ENCODE data around the gene STOX2. TPM values are rescaled to one million over a fixed set of nuclear protein-coding genes. Genes with fewer than 3 reads are reported as not detected.

The STOX2 gene
- 95.6 to 104 TPM (median 103 TPM) in 3 replicates for total RNA-seq

DNA sequence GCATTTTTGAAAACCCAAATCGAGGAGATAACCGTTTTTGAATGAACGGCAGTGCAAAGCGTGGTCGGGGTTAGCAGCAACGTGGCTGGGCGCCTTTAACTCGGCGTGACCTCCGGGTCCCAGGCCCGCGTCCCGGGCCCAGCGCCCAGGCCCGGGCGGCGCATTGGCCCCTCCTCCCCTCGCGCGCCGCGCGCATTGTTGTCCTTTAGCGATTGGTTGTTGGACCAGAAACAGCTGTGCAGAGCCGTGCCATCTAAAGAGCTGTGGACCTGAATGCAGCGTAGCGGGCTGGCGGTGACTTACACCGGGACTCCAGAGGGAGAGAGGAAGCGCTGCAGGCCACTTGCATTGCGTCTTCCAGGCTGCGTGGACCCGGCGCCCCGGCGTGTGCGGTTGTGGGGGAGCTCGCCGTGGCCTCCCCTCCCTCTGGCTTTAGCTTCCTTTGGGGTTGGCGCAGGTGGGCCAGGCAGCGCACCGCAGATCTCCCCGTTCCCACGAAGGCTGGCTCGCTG, at the start of gene STOX2:
TSS of gene STOX2 (plus strand) at position 227 of the 512 bp plus-strand sequence. CDS start 1,484 bp downstream, outside the sequence.
- peak within 1 kb of the TSS; percentile 91 for H3K27ac Mint-ChIP-seq
- peaks cover 21% of the 10 kb centered on the region for H3K9me3 Mint-ChIP-seq
- peak within 1 kb of the TSS; percentile 82 for H3K4me3 Mint-ChIP-seq
- peaks cover 17% of the 10 kb centered on the region for H3K36me3 Mint-ChIP-seq
- DNase-seq (ENCODE audit: low spot score in 2 of 2, unreplicated experiment in 2 of 2), result peak; percentile 45 to 78
- no peak for TF ChIP-seq CTCF (IDR thresholded peaks at IDR 0.05; ENCODE audit: unreplicated experiment)
- H3K4me1 Mint-ChIP-seq, result peaks cover 14% of the 10 kb centered on the region
- H3K27me3 Mint-ChIP-seq (ENCODE audit: low read depth), result no peaks in the 10 kb centered on the region

GRCh38 chr4:183855323-183856190, 49.5 kb upstream of the STOX2 start:
- DNase-seq (ENCODE audit: low spot score in 2 of 2, unreplicated experiment in 2 of 2), result no peak
- no peak for TF ChIP-seq CTCF (IDR thresholded peaks at IDR 0.05; ENCODE audit: unreplicated experiment)
- Mint-ChIP-seq H3K27me3 (ENCODE audit: low read depth) (no peaks in the 10 kb centered on the region), H3K9me3 (peaks cover 3% of the 10 kb centered on the region), H3K4me3 (no peak overlapping the region), H3K36me3 (peaks cover 4% of the 10 kb centered on the region), H3K4me1 (peaks cover 55% of the 10 kb centered on the region), H3K27ac (peak overlapping the region; percentile 81)

DNA sequence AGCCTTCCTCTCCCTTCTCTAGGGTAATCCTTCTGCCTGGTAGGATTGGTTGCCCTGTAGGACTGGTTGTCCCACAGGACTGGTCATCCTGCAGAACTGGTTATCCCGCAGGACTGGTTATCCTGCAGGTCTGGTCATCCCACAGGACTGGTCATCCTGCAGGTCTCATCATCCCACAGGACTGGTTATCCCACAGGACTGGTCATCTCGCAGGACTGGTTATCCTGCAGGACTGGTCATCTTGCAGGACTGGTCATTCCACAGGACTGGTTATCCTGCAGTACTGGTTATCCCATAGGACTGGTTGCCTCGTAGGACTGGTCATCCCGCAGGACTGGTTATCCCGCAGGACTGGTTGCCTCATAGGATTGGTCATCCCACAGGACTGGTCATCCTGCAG, 48.1 kb upstream of the STOX2 start:
- H3K9me3 Mint-ChIP-seq, result peaks cover 3% of the 10 kb centered on the region
- no peaks in the 10 kb centered on the region for H3K27me3 Mint-ChIP-seq (ENCODE audit: low read depth)
- no peak for DNase-seq (ENCODE audit: low spot score in 2 of 2, unreplicated experiment in 2 of 2)
- peaks cover 4% of the 10 kb centered on the region for H3K36me3 Mint-ChIP-seq
- no peak overlapping the region for H3K4me3 Mint-ChIP-seq
- H3K27ac Mint-ChIP-seq, result peak overlapping the region; percentile 81
- TF ChIP-seq CTCF (IDR thresholded peaks at IDR 0.05; ENCODE audit: unreplicated experiment), result no peak
- peaks cover 55% of the 10 kb centered on the region for H3K4me1 Mint-ChIP-seq

DNA sequence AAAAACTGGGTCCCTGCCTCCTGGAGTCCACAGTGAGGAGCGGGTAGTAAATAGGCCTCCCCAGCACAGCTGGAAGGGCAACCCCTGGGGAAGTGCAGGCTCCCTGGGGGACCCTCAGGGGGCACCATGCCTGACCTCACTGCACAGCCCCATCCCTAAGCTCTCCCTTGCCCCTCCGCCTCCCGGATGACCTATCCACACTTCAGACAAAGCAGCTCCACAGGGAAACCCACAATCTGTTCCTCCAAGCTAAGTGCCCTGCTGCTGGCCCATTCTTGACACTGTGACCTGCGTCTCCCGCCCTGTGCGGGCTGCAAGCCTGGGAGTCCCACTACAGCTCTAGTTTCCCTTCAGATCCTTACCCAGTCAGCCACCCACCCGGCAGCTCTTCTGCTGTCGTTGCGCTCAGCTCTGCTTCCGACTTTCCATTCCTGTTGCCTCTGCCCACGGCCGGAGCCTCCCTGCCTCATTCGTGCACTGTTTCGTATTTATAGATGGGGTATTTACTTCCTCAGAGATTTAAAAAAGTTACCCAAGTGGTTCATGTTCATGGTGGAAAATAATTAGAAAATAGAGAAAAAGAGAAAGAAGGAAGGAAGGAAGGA, 47.0 kb upstream of the STOX2 start:
- Mint-ChIP-seq H3K27me3 (ENCODE audit: low read depth) (no peaks in the 10 kb centered on the region), H3K4me3 (no peak overlapping the region), H3K9me3 (peaks cover 3% of the 10 kb centered on the region), H3K27ac (peak overlapping the region; percentile 25), H3K36me3 (peaks cover 4% of the 10 kb centered on the region), H3K4me1 (peaks cover 48% of the 10 kb centered on the region)
- TF ChIP-seq CTCF (IDR thresholded peaks at IDR 0.05; ENCODE audit: unreplicated experiment), result no peak
- no peak for DNase-seq (ENCODE audit: low spot score in 2 of 2, unreplicated experiment in 2 of 2)

DNA sequence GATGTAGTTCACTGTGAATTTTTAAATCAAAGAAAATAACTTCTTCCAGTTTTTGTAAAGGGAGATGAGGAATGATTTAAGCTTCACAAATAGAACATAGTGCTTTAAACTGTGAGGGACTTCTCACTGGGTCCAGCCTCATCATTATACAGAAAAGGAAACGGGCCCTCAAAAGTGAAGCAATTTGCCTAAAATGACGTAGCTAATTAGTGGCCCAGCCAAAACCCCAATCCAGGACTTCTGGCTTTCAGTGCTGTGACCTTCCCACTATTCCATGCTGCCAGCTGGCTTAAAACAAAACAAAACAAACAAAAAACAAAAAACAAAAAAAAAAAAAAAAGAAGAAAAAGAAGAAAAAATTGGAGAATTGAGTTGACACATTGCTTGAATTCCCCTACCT, 45.0 kb upstream of the STOX2 start:
- H3K9me3 Mint-ChIP-seq, result peaks cover 3% of the 10 kb centered on the region
- H3K27ac Mint-ChIP-seq, result no peak overlapping the region
- H3K4me3 Mint-ChIP-seq, result no peak overlapping the region
- no peaks in the 10 kb centered on the region for H3K27me3 Mint-ChIP-seq (ENCODE audit: low read depth)
- no peak for DNase-seq (ENCODE audit: low spot score in 2 of 2, unreplicated experiment in 2 of 2)
- H3K36me3 Mint-ChIP-seq, result peaks cover 4% of the 10 kb centered on the region
- TF ChIP-seq CTCF (IDR thresholded peaks at IDR 0.05; ENCODE audit: unreplicated experiment), result no peak
- H3K4me1 Mint-ChIP-seq, result peaks cover 43% of the 10 kb centered on the region
